Stimulated activated CD8-positive, alpha-beta memory T cell treated with anti-CD3 and anti-CD28 coated beads, Interleukin-7, amount 100 ng/mL, for 4 hours (primary cell): ENCODE data around the gene FBLIM1.

Source experiments
- DNase-seq, 2 donors: peaks; one replicate each; pipeline ENCODE4 v3.0.0-alpha.2; 2020; ENCODE audit warnings: low read depth in 2 of 2

The FBLIM1 gene

GRCh38 chr1:15730936-15731335 is 27.7 kb upstream of the FBLIM1 start:
- DNase-seq = no peak

- DNase-seq = no peak
Measured at GRCh38 chr1:15731735-15732685, 26.6 kb upstream of the FBLIM1 start.

- no peak for DNase-seq
Measured at GRCh38 chr1:15732686-15733081, 25.9 kb upstream of the FBLIM1 start.

GRCh38 chr1:15733218-15733725 is 25.3 kb upstream of the FBLIM1 start:
- no peak for DNase-seq

- DNase-seq = no peak
Measured at GRCh38 chr1:15733726-15734226, 24.8 kb upstream of the FBLIM1 start.

GRCh38 chr1:15734296-15734695 is 24.3 kb upstream of the FBLIM1 start:
- DNase-seq = no peak

- no peak for DNase-seq
Measured at GRCh38 chr1:15734901-15735300, 23.7 kb upstream of the FBLIM1 start.

GRCh38 chr1:15735304-15736037 is 23.1 kb upstream of the FBLIM1 start:
- DNase-seq = no peak

GRCh38 chr1:15736038-15736891 is 22.3 kb upstream of the FBLIM1 start, which contains the start of gene SLC25A34:
TSS of gene SLC25A34 (plus strand) at chr1:15736258. CDS start at chr1:15736486, 228 bp downstream.
- no peak for DNase-seq

- no peak for DNase-seq
Measured at GRCh38 chr1:15736892-15737261, 21.7 kb upstream of the FBLIM1 start.

GRCh38 chr1:15737324-15738319 is 21.0 kb upstream of the FBLIM1 start:
- DNase-seq = no peak

GRCh38 chr1:15738416-15739113 is 20.0 kb upstream of the FBLIM1 start:
- no peak for DNase-seq

- DNase-seq = no peak
Measured at GRCh38 chr1:15739259-15739658, 19.3 kb upstream of the FBLIM1 start.

GRCh38 chr1:15739745-15740144 is 18.9 kb upstream of the FBLIM1 start:
- no peak for DNase-seq

- DNase-seq = peak; percentile 29 to 31
Measured at GRCh38 chr1:15740924-15741850, 17.4 kb upstream of the FBLIM1 start.

GRCh38 chr1:15742339-15742801 is 16.2 kb upstream of the FBLIM1 start, which contains the start of gene TMEM82:
TSS of gene TMEM82 (plus strand) at chr1:15742499. CDS start at chr1:15742560, 61 bp downstream.
- DNase-seq = no peak

GRCh38 chr1:15744122-15744679 is 14.4 kb upstream of the FBLIM1 start:
- DNase-seq = no peak

- no peak for DNase-seq
Measured at GRCh38 chr1:15747378-15747777, 11.2 kb upstream of the FBLIM1 start.
